GM04504 (cell line): Measurements from ENCODE around the gene DMRTC2.

Experiments
- DNase-seq: peaks from one replicate; pipeline ENCODE4 v3.0.0-alpha.2; 2012; ENCODE audit warnings: low read depth

Gene DMRTC2

DNA sequence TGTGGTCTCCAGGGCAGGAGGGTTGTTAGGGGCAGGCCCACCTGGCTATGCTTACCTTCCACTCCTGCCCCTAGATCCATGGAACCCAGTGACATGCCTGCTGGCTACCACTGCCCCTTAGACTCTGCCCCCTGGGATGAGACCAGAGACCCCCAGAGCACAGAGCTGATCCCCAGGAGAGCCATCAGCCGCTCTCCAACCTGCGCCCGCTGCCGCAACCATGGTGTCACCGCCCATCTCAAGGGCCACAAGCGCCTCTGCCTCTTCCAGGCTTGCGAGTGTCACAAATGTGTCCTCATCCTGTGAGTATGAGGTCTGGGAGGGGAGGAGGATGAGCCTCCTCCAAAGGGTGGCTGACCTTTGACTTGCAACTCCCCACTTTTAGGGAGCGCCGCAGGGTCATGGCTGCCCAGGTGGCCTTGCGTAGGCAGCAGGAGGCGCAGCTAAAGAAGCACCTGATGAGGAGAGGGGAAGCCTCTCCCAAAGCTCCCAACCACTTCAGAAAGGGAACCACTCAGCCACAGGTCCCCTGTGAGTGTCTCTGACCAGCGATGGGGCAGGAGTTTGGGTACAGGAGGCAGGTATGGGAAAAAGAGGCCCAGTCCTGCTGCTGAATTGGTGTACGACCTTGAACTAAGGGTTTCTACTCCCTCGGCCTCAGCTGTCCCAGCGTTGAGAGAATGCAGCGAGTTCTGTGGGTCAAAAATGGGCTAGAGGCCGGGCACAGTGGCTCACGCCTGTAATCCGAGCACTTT is 2.7 kb downstream of the DMRTC2 start:
- no peak for DNase-seq

DNA sequence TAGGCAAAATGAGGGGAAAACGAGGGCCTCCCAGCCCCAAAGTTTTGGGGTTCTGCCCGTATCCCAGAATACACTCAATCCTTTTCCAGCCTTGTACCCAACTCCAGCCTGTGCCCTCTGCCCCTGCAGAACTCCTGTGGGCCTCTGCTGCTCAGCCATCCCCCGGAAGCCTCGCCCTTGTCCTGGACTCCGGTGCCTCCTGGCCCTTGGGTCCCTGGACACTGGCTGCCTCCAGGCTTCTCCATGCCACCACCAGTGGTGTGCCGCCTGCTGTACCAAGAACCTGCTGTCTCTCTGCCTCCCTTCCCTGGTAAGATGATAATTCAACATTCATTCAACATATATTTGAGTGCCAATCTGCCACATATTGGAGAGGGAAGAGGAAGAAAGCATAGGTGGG is 3.8 kb downstream of the DMRTC2 start:
- DNase-seq: no peak

DNA sequence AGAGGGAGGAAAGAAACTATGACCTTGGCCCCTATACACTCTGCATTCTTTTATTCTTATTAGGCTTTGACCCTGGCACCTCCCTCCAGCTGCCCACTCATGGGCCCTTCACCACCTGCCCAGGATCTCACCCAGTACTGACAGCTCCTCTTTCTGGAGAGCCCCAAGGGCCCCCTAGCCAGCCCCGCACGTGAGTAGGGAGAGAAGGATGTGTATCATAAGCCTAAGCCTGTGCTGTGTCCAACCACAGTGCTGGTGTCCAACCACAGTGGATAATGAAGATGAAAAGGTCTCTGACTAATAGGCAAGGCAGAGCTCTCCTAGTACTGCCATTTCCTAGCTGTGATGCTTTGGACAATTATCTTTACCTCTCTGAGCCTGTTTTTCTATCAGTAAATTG is 4.2 kb downstream of the DMRTC2 start:
- no peak for DNase-seq

DNA sequence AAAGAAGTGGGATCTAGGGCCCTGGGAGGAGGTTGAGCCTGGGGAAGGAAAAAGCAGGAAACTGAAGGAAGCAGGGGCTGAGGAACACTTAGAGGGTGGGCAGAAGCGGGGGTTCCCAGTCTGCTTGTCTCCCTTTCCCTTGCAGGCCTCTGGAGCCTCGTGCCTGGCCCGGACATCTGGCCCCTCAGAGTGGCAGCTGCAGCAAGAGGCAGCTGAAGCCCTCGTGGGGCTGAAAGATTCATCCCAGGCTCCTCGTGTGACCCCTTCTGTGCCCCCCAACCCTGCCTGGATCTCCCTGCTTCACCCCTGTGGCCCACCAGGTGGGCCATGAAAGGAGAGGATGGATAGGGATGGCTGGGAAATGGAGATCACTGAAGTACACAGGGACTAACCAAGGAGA is 5.5 kb downstream of the DMRTC2 start:
- no peak for DNase-seq

DNA sequence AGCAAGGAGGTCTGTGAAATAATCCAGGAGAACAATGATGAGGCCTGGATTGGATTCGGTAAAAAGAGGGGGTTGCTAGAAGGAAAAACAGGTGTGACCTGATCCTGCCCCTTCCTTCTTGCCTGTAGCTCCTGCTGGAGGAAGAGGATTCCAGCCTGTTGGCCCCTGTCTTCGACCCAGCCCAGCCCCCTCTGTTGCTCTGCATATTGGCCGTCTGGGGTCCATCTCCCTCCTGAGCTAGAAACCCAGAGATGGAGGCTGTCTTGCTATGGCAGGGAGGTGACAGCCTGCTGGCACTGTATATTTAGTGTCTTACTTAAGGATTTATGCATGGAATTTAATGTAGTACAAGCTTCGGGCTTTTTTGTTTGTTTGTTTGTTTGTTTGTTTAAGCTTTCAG is 6.6 kb downstream of the DMRTC2 start:
- DNase-seq: no peak

DNA sequence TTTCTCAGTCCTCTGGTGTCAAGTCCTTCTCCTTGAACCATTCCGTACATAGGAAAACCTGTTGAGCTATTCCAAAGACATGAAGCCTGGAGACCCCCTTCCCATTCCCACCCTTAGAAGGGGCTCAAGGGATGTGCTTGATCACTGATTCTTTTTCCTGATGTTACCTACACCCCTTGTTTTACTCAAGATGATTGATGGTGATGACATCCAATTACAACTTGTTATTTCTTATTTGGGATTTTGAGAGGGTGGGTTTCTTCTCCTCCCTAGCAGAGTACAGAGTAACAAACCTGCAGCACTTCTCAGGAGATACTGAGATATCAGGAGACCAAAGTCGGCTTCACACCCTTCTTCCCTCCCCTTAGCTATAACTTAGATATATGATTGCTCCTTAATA is 8.5 kb downstream of the DMRTC2 start:
- DNase-seq: no peak

DNA sequence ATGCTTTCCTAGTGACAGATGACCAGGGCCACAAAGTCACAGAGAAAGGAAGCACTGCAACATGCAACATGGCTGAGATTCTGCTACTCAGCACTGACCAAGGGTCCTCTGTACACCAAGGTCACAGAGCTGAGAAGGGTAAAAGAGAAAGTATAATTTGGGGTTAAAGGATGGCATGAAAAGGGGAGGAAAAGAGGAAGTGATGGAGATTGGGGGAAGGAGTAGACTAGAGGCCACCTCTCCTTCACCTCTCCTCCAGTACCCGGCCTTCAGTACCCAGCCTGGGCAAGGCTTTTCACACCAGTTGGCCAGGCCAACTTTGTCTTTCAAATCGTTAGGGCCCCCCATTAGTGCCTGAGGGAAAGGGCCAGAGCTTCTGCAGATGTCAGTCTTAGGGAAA is 8.9 kb downstream of the DMRTC2 start:
- DNase-seq: no peak

DNA sequence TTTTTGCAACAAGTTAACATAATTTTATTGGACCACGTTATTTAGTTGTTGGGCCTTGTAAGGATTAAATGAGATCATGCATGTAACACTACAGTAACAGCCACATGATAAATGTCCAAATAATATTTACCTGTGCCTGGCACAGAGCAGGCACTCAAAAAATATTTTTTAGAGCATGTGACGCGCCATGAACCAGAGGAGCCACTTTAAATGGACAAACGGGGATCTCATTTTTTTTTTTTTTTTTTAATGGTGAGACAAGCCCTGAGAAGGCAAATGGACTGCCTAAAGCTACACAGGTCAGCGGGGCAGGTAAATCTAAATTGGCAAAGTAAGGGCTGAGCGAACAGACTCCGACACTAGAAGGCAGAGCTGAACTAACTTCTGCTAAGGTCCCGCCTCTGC is 14.4 kb downstream of the DMRTC2 start:
- DNase-seq: no peak

DNA sequence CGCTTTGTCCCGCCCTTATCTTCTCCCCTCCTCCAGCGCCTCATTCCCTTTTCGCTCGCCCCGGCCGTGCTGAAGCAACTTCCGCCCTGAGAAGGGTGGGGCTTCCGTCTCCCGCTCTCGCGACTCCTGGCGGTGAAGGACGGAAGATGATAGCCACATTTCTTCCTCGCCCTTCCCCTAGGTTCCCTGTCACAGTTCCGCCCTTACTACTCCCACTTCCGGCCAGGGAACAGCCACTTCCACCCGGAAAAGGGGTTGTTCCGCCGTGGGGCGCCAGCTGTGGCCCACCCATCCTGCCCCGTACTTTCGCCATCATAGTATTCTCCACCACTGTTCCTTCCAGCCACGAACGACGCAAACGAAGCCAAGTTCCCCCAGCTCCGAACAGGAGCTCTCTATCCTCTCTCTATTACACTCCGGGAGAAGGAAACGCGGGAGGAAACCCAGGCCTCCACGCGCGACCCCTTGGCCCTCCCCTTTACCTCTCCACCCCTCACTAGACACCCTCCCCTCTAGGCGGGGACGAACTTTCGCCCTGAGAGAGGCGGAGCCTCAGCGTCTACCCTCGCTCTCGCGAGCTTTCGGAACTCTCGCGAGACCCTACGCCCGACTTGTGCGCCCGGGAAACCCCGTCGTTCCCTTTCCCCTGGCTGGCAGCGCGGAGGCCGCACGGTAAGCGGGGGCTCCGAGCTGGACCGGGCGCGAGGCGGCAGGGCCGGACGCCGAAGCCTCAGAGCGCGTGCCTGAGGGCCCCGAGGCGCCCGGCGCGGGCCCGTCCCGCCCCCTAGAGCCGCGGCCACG is 15.0 kb downstream of the DMRTC2 start, which contains the start of gene RPS19:
TSS of gene RPS19 (plus strand) at position 638 of the 801 bp plus-strand sequence. CDS start 520 bp downstream, outside the sequence.
- peak; percentile 97 for DNase-seq

DNA sequence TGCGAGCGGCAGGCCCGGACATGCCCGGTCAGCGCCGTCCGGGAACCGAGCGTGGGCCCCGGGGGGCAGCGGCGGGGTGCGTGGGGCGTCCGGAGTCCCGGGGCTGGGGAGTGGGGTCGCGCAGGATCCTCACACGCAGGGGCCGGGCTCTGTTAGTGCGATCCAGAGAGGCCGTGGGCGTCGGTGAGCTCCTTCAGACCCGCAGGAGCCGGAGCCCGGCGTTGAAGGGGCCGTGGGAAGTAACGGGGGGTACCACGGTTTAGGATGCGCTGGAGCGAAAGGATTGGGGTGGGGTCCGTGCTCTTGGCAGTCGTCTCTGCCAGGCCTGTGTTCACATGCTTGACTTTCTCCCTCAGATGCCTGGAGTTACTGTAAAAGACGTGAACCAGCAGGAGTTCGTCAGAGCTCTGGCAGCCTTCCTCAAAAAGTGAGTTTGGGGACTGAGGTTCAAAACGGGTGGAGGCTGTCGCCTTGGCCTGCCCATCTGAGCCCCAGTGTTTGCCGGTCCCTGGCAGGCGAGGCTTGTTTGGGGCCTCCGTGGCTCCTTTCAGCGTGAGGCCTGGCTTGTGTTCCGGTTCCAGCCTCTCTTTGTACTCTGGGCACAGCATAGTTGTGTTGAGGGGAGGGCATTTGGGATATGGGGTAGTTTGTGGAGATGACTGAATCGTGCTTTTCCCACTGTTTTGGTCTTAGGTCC is 15.7 kb downstream of the DMRTC2 start:
- DNase-seq: no peak

DNA sequence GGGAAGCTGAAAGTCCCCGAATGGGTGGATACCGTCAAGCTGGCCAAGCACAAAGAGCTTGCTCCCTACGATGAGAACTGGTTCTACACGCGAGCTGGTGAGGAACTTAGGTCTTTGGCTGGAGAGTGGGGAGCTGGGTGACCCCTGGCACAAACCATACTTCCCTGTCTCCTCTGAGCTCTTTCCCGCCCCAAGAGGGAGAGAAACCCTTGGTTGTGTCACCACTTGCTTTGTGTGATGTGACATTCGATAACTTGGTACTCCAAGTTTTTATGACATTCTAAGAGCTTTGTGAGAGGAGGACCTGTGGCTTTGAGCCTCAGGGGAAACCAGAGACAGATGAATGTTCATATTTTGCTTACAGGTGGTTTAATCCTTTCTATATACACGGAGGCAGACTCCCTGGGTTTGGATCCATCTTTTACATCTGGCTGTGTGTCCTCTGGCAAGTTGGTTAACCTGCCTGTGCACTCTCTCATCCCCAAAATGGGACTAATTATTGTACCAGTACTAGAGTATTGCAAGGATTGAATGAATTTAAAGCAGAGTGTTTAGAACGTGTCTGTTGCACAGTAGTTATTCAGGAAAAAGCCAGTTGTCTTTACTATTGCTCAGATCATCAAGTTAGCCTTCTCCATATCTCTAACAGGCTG is 16.4 kb downstream of the DMRTC2 start:
- no peak for DNase-seq

DNA sequence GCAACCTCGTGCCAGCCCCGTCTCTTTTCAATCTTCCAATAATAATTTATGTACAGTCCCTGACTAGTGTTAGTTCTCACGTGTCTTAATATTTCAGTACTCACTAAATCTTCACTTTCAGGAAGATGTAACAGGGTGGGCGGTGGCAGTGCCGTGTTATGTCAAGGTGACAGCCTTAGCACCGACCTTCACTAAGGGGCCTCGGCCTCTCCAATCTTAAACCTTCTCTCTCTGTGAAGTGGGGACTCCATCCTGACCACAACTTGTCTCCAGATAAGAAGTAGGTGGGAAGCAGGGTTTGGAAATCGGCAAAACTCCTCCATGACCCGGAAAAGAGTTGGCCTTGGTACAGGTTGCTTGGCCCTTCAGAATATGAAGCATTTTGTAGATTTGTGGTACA is 17.0 kb downstream of the DMRTC2 start:
- DNase-seq: no peak

DNA sequence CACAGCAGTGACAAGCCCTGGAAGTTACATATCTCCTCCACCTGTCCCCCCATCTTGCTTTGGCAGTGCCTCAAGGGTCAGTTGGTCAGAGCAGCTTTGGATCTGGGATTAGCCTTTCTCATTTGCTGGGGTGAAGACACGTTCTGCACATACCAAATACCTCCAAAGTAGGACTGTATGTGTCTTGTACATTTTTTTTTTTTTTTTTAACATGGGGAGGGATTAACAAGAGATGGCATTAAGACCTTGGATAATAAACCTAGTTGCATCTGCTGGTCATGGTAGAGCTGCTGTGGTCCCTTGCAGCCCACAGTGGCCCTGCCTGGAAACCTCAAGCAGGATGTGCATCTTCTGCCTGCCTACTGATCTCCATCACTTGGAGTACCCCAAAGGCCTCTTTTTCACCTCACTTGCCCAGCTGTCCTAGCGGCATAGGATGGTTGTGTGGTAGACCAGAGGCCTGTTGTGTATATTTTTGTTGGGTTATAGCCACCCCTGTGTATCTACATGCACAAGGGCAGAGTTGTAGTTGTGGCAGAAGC is 17.7 kb downstream of the DMRTC2 start:
- no peak for DNase-seq

DNA sequence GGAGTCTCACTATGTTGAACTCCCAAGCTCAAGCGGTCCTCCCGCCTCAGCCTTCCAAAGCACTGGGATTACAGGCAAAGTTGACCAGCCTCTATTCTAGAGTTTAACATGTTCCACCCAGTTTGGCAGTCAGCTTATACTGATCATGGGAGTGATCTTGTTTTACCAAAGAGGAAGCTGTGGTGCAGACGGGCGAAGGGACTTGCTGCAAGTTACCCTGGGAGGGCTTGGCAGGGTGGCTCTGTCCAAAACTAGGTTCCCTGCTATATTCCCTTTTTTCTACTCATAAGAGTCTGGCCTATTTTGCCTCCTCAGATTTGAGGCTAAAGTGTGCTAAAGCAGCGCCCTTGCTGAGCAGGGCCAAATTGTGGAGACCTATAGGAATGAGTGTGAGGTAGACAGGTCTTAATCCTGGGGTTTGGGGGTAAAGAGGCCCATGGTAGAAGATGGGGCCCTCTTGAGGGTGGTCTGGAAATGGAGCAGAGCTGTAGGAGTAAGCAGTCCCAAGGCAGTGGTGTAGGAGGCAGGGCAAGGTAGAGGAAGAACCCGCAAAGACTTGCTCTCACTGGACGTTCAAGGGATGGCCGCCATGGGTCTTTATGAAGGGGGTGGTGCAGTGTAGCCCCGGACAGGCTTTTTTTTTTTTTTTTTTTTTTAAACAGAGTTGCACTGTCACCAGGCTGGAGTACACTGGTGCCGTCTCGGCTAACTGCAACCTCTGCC is 18.5 kb downstream of the DMRTC2 start:
- DNase-seq: no peak

DNA sequence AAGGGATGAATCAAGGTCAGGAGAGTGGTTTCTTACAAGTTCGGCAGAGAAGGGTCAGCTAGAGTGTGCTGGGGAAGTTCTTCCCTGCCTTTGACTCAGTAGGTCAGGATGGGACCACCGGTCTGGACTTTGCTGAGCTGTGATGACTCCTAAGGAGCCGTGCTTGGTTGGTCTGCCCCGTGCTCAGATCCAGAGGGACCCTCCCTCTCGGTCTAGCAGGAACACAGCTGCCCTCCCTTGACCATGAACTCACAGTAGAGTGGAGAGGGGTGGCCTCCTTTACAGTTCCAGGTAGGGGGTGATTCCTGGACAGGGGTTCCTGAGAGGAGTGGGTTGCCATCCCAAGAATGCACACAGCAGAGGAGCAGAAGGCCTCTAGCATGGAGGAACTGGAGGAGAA is 19.5 kb downstream of the DMRTC2 start:
- no peak for DNase-seq

DNA sequence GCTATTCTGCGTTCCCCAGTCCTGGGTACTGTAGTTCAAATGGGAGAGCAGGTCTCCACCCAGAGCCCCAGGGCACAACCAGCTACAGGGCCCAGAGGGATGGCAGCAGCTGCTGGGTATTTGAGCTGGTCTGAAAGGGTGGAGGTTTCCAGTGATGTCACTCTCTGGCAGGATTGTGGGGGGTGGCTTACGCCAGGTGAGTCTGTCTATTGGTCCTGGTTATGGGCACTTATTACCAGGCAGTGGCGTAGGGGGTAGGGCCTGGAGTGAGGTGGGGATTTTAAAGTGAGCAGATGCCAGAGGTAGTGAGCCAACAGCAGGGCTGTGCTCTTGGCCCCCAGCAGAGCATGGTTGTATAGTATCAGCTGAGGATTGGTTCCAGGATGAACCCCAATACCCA is 21.4 kb downstream of the DMRTC2 start:
- DNase-seq: no peak

DNA sequence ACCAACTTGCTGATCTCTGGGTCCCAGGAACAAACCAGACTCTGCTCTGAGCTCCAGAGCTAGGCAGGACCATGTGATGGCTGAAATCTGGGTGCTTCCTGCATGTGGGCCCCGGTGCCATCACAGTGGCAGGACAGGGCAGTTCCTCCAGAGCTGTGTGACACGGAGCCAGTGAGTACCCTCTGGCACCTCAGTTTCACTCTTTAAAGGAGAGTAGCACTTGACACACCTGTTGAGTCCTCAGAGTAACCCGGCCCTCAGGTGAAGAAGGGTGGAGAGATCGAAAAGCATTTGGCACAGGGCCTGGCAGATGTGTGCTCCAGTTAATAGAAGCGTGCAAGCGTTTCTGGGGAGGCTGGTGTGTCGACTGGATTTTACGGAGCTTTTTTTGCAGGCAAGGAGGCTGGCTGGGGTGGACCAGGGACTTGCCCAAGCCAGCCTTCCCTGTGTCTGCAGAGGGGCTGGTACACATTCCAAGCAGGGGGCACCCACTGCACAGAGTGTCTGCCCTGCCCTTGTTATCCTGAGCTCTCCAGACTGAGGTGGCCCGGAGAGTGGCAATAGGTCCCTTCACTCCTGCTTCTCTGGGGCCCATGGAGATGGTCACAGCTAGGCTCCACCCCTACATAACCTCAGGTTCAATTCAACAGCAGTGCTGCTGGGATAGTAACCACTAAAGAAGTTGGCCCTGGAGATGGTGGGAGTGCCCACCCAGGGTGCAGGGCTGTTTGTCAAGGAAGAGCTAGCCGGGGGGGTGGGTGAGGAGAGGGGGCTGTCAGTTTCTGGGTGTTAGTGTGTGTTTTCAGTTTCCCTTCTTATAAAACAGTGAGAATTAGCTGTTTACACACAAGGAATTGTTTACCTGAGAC is 23.5 kb downstream of the DMRTC2 start:
- DNase-seq: no peak

DNA sequence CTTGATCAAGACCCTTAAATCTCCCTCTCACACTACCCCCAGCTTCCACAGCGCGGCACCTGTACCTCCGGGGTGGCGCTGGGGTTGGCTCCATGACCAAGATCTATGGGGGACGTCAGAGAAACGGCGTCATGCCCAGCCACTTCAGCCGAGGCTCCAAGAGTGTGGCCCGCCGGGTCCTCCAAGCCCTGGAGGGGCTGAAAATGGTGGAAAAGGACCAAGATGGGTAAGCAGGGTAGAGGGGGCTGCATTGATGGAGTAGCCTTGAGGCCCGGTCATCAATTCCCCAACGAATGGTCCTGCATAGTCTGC is 24.1 kb downstream of the DMRTC2 start:
- no peak for DNase-seq

DNA sequence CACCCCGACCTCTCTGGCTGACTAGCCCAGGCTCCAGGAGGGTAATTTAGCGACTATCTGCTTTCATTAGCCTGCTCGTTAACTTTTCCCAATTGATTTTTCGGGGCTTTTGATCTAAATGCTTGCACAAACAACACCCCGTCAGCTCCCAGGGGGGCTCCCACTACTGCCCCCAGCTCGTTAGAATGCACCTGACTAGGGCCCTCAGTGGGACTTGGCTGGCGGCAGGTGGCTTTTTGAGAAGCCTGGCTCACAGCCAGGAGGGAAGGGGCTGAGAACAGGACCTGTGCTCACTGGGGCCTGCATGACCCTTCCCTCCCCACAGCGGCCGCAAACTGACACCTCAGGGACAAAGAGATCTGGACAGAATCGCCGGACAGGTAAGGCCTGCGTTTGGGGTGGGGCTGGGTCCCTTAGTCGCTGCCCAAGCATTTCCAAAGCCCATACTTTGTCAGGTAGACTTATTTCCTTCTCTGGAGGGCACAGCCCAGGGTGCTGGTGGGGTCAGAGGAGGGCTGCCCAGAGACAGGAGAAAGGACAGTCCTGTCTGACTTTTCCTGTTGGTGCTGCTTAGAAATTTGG is 24.6 kb downstream of the DMRTC2 start:
- DNase-seq: no peak

DNA sequence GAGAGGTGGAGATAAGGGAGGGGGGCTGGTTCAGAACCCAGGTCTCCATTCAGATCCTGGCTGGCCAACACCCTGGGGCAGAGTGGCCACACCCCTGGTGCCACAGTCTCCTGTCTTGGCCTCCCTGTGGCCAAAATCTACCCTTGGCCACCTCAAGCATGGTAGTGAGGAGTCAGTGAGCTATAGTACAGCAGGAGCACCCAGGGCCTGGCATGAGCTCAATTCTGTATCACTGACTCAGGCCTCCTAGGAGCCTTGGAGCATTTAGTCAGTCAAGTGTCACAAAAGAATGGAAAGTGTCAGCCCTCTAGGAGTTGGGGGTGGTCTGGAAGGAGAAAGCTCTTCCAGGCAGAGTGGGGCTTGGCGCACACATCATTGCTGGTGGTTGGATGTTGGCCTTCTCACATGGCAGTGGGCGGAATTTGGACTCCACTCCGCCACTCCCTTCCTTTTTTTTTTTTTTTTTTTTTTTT is 25.6 kb downstream of the DMRTC2 start:
- DNase-seq: no peak
